HG03045 (cell line): ENCODE data around the gene CHST11.

Source experiments
- ATAC-seq: cut with Tn5 transposase; IDR thresholded peaks from one replicate; pipeline ENCODE4 v1.9.1; 2021; ENCODE audit warnings: mild to moderate bottlenecking, moderate library complexity; ENCODE audit not compliant: unreplicated experiment

Gene CHST11

GRCh38 chr12:104624529-104624928 lies 167.8 kb downstream of the CHST11 start:
- ATAC-seq: no peak

DNA sequence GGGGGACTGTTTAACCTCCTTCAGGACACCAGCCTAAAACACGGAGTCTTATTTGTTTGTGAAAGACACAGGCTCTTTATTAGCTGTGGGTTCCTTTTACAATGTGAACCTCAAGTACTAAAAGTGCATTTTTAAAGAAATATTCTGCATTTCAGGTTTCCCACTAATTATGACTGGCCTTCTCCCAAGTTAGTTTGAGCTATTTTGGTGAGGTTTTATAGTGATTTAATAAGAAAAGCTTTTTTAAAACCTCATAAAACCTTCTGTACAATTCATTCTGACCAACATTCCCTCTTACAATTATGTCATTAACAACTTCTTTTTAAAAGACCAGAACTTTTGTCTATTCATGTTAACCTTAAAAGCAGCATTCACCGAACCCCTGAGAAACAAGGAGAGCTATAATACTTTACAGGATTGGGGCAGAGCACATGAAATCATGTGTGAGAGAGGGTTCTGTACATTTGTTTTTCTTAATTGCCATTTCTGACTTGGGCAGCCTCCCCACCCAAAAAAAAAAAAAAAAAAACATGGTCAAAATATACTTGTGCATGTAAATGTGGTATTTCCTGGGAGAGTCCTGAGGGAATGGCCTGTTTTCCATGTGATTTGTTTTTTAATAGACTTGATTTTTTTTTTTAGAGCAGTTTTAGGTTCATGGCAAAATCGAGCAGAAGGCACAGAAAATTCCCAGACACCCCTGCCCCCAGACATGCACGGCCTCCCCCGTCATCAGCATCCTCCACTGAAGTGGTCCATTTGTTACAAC lies 169.5 kb downstream of the CHST11 start:
- no peak for ATAC-seq

- no peak for ATAC-seq
These were observed 170.7 kb downstream of the CHST11 start for GRCh38 chr12:104627231-104627989.

- no peak for ATAC-seq
These were observed 171.5 kb downstream of the CHST11 start for GRCh38 chr12:104627990-104628830.

DNA sequence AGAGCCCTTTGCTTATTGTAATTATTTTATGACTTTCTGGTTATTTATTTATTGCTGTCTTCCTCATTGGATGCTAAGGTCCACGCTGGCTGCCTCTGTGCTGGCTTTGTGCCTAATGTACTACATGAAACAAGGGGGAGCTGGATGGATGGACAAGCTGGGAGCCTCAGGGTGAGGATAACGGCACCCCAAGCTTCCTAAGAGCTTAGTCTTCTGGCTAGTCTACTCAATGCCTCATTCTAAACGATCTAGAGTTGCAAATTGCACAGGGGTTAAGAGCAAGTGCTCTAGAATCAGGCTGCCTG lies 172.0 kb downstream of the CHST11 start:
- no peak for ATAC-seq

- no peak for ATAC-seq
These were observed 173.5 kb downstream of the CHST11 start for GRCh38 chr12:104630230-104630670.

DNA sequence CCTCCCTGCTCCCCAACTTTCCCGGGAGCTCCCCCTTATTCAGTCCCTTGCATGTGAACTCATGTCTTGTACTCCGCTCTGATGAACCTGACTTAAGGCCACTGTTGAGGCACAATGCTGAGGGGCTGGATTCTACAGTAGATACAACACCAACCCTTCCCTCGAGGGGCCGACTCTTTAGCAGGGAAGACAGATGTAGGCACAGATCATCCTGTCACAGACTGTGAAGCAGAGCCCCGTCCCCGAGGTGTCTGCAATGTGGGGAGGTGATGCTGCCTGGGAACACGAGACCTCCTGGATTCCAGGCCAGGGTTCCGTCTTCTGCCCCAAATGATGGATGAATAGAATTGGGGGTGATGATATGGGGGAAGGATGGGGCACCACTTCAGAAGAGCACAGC lies 175.1 kb downstream of the CHST11 start:
- no peak for ATAC-seq

DNA sequence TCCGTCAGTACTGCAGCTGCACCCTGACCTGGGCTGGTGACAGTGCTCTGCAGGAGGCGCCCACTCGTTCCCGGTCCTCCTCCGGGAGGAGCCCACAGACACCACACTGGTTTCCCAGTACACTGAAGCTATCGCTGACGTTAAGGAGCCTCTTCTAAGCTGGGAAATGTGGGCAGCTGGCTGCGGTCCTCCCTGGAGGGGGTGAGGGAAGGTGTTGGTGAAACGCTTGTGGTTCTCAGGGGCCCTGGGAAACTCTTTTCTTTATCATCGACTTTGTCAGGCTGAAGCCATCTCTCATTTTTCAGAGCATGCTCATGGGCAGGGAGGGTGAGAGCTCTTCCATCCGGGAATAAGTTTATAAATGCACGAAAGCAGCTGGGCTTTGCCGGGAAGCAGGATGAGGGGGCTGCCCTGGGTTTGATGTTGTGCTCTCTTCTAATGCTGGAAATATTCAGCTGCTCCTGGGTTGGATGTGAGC lies 176.0 kb downstream of the CHST11 start:
- no peak for ATAC-seq

GRCh38 chr12:104634044-104634443 lies 177.3 kb downstream of the CHST11 start:
- no peak for ATAC-seq

DNA sequence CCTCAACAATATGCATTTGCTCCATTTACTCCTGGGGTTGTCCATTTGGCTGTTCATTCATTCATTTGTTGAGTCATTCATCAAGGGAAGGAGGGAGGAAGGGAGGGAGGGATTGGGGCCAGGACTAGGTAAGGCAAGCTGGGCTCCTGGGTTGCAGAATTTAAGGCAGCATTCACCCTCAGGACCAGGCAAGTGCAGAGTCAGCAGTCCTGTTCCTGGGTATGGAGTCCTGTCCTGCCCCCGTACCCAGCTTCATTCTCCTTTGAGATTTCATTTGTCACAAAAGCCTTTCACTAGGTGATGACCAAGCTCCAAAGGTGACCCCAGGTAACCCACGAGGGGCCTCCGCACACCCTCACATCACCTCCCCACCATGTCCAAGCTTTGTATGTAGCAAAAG lies 178.1 kb downstream of the CHST11 start:
- no peak for ATAC-seq

- no peak for ATAC-seq
These were observed 179.0 kb downstream of the CHST11 start for GRCh38 chr12:104635607-104636343.

GRCh38 chr12:104636496-104636895 lies 179.7 kb downstream of the CHST11 start:
- ATAC-seq: no peak

DNA sequence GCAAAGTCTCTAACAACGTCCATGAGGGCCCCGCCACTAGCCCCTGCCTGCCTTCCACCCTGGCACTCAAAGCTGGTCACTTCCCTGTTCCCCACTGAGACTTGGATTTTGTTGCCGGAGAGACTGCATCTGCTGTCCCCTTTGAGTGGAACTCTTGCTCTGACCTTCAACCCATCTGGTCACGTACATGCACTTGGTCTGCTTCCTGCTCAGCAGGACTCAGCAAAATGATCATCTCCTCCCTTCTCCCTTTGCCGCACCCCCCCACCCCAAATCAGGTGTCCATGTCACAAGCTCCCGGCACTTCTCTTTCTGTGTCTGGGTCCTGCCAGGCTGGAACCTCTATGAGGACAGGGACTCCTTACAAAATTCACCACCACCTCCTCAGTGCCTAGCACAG lies 180.9 kb downstream of the CHST11 start:
- ATAC-seq: no peak

GRCh38 chr12:104638218-104638850 lies 181.6 kb downstream of the CHST11 start:
- no peak for ATAC-seq

DNA sequence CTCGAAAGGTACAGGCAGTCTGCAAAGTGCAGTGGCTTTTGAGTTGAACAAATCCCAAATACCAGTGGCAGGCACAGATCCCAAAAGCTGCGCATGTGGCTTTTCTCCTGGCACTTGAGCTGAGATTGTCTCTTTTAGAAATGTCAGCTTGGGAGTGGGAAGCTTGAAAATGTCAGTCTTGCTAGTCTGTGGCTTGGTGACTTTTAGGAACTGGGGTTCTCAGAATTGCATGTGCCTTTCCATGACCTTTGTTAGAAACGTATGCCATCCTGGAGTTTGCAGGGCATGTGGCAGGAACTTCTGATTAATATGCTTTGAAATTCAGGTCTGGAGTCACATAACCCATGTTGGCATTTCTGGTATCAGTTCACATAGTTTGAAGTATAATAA lies 182.1 kb downstream of the CHST11 start:
- ATAC-seq: no peak

DNA sequence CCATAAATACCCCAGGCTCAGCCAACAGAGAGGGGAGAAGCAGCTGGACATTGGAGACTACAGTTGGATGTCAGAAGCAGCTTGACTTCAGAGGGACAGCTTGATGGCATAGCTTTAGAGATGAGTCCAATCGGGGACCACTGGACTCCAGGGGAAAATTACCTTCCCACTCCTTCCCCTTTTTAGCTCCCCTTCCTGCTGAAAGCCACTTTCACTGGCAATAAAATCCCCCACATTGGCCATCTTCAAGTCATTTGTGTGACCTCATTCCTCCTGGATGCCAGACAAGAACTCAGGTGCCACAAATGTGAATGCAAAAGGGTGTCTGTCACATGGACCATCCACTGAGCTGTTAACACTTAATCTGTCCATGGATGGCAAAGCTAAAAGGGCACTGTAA lies 184.2 kb downstream of the CHST11 start:
- ATAC-seq: no peak

- ATAC-seq: peak; percentile 76
These were observed 185.1 kb downstream of the CHST11 start for GRCh38 chr12:104641862-104642261.

DNA sequence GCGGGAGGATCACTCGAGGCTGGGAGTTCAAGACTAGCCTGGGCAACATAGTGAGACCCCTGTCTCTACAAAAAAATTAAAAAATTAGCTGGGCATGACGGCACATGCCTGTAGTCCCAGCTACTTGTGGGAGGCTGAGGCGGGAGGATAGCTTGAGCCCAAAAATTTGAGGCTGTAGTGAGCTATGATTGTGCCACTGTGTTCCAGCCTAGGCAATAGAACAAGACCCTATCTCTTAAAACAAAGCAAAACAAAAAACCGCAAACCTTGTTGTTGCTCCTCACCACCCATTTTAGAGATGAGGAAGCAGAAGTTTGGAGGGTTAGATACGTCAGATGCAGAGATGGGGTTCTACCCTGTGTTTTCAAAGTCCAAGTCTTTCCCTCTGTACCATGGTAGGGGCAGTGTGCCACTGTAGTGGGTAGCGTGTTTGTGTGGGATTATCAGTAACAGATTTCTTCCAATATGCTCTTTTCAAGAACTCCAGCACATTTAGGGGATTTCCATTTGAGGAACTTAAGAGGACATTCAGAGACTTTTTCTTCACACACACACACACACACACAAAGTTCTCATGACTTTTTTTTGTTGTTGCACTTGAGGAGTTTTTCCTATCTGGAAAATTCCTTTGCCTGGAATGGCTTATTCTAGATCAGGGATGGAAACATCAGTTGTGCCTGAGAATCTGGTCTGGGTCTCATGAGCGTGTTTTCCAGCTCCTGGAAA lies 186.5 kb downstream of the CHST11 start:
- ATAC-seq: no peak

GRCh38 chr12:104643819-104644669 lies 187.3 kb downstream of the CHST11 start:
- ATAC-seq: no peak
